ENCODE results near the gene TMEM170A.
"Not testable (repeated sequence)": the region's sequence is repeated elsewhere in the genome, so short reads cannot be mapped to it uniquely, and the experiment has no call there.

Gene TMEM170A

GRCh38 chr16:75464122-75464918 is at the start of gene TMEM170A:
TMEM170A (minus strand) TSS chr16:75464689; CDS start chr16:75464600, 89 bp downstream.
- peak within 1 kb of the TSS; percentile 81 for H3K4me3 ChIP-seq (ENCODE audit: low read depth, low read length)
- TF ChIP-seq MYC (IDR thresholded peaks at IDR 0.05; ENCODE audit: low read depth, low read length): peak; percentile 89
- TF ChIP-seq CTCF (IDR thresholded peaks at IDR 0.05; ENCODE audit: low read depth, low read length): peak; percentile 99
- TF ChIP-seq MAX (IDR thresholded peaks at IDR 0.05; ENCODE audit: low read depth, low read length): peak; percentile 72; the same call in 1 of the 2 replicates
- TF ChIP-seq POLR2A (IDR thresholded peaks at IDR 0.05; ENCODE audit: extremely low read depth, insufficient read length): peak; percentile 92
- DNase-seq (ENCODE audit: low read depth): peak; percentile 99

GRCh38 chr16:75506574-75506973 is 42.1 kb upstream of the TMEM170A start:
- H3K4me3 ChIP-seq (ENCODE audit: low read depth, low read length): no peak overlapping the region
- TF ChIP-seq MYC (IDR thresholded peaks at IDR 0.05; ENCODE audit: low read depth, low read length) (no peak), CTCF (IDR thresholded peaks at IDR 0.05; ENCODE audit: low read depth, low read length) (no peak), MAX (IDR thresholded peaks at IDR 0.05; ENCODE audit: low read depth, low read length) (no peak), POLR2A (IDR thresholded peaks at IDR 0.05; ENCODE audit: extremely low read depth, insufficient read length) (no peak)
- peak; percentile 85 for DNase-seq (ENCODE audit: low read depth)

- no peak overlapping the region for H3K4me3 ChIP-seq (ENCODE audit: low read depth, low read length)
- TF ChIP-seq MAX (IDR thresholded peaks at IDR 0.05; ENCODE audit: low read depth, low read length): no peak
- TF ChIP-seq MYC (IDR thresholded peaks at IDR 0.05; ENCODE audit: low read depth, low read length): no peak
- no peak for DNase-seq (ENCODE audit: low read depth)
These were observed 41.6 kb upstream of the TMEM170A start for GRCh38 chr16:75506107-75506506.

GRCh38 chr16:75503801-75504200 is 39.3 kb upstream of the TMEM170A start:
- no peak overlapping the region for H3K4me3 ChIP-seq (ENCODE audit: low read depth, low read length)
- no peak for TF ChIP-seq CTCF (IDR thresholded peaks at IDR 0.05; ENCODE audit: low read depth, low read length)
- TF ChIP-seq POLR2A (IDR thresholded peaks at IDR 0.05; ENCODE audit: extremely low read depth, insufficient read length): no peak
- no peak for TF ChIP-seq MYC (IDR thresholded peaks at IDR 0.05; ENCODE audit: low read depth, low read length)
- DNase-seq (ENCODE audit: low read depth): no peak

GRCh38 chr16:75502916-75503605 is 38.6 kb upstream of the TMEM170A start:
- TF ChIP-seq MYC (IDR thresholded peaks at IDR 0.05; ENCODE audit: low read depth, low read length): no peak
- no peak for TF ChIP-seq POLR2A (IDR thresholded peaks at IDR 0.05; ENCODE audit: extremely low read depth, insufficient read length)
- TF ChIP-seq CTCF (IDR thresholded peaks at IDR 0.05; ENCODE audit: low read depth, low read length): no peak
- TF ChIP-seq MAX (IDR thresholded peaks at IDR 0.05; ENCODE audit: low read depth, low read length): no peak
- no peak overlapping the region for H3K4me3 ChIP-seq (ENCODE audit: low read depth, low read length)
- no peak for DNase-seq (ENCODE audit: low read depth)

GRCh38 chr16:75501820-75502219 is 37.3 kb upstream of the TMEM170A start:
- H3K4me3 ChIP-seq (ENCODE audit: low read depth, low read length); DNase-seq (ENCODE audit: low read depth): not testable (repeated sequence)
